ENCODE measurements around the gene SNX13. TPM values are rescaled to one million over a fixed set of nuclear protein-coding genes. Genes with fewer than 3 reads are reported as not detected.

SNX13 gene
- total and polyA plus RNA-seq, 9 of the 15 experiments (the other 6 are each of a cell fraction or from before 2014, with no cell fraction given) = 5.6 to 33.2 (median 25.4) TPM

- intact Hi-C loops (cut with micrococcal nuclease) (loop anchor here (5.0 kb wide), 1 partner anchor 91 kb away; no protein-coding TSS in a partner anchor), in situ Hi-C loops (cut with MboI) (no loop called here)
- no peaks in the 10 kb centered on the region for H3K9me3 ChIP-seq (replicated peaks; ENCODE audit: control insufficient read depth, insufficient read depth, low read depth, low read length)
- no peak overlapping the region for H3K4me3 ChIP-seq
- H3K4me2 ChIP-seq (ENCODE audit: insufficient read depth, low read length) = no peak overlapping the region
- H3K4me1 ChIP-seq (replicated peaks in 1 of 2; ENCODE audit: control insufficient read depth in 2 of 2, insufficient read depth in 2 of 2, low read length in 2 of 2) = peaks cover 3 to 4% of the 10 kb centered on the region in 2 experiments; a peak in 3 of 5 replicates
- no peak overlapping the region for H3K9ac ChIP-seq (ENCODE audit: insufficient read depth in 1 of 2, low read depth in 2 of 2, low read length in 2 of 2)
- H3K27me3 ChIP-seq (ENCODE audit: control insufficient read depth in 2 of 2, insufficient read depth in 2 of 2, low read length in 2 of 2) = no peaks in the 10 kb centered on the region
- no peak for DNase-seq (ENCODE audit: extremely low read depth in 1 of 4, low spot score in 3 of 4)
- POLR2A ChIA-PET = no interaction called here
- TF ChIP-seq JUNB (CRISPR knock-in tag; conservative IDR thresholded peaks at IDR 0.05) (no peak), NKRF (IDR thresholded peaks at IDR 0.05; ENCODE audit: borderline replicate concordance) (no peak), NR2F6 (CRISPR knock-in tag; IDR thresholded peaks at IDR 0.05) (no peak), PTTG1 (tag; IDR thresholded peaks at IDR 0.05; ENCODE audit: low read depth) (no peak), MXI1 (IDR thresholded peaks at IDR 0.05; ENCODE audit: low read depth, low read length) (no peak), POLR2AphosphoS2 (IDR thresholded peaks at IDR 0.05; ENCODE audit: low read length) (no peak)
- FAIRE-seq = no peak
- CTCF ChIA-PET (ENCODE audit: low intra/inter-chr PET ratio) = no interaction called here
- H3K79me2 ChIP-seq (ENCODE audit: control insufficient read depth, insufficient read depth, low read length) = no peaks in the 10 kb centered on the region
- no peaks in the 10 kb centered on the region for H3K9me1 ChIP-seq (ENCODE audit: control insufficient read depth, insufficient read depth, low read length)
- BruUV-seq (replicated peaks) = no TSS peak
- peak; percentile 27; the same call in 2 of the 3 replicates for ATAC-seq
- H3K27ac ChIP-seq (ENCODE audit: extremely low read depth, low read depth, low read length) = no peak overlapping the region
- H2AFZ ChIP-seq (ENCODE audit: low read depth, low read length) = no peak overlapping the region
- peaks cover 20% of the 10 kb centered on the region for H3K36me3 ChIP-seq (ENCODE audit: control insufficient read depth, insufficient read depth, low read length)
- H4K20me1 ChIP-seq (replicated peaks; ENCODE audit: control insufficient read depth, insufficient read depth, low read length) = no peaks in the 10 kb centered on the region
These were observed 76.5 kb downstream of the SNX13 start for GRCh38 chr7:17863809-17864143.

All from K562 (cell line).